ENCODE results near the gene GRK1. TPM values are rescaled to one million over a fixed set of nuclear protein-coding genes. Genes with fewer than 3 reads are reported as not detected.
A peak's percentile ranks its signal among the peaks of the same experiment; 100 is the strongest.

GRK1 gene
- total and polyA plus RNA-seq, 4 experiments from 2014 or later: not detected

GRCh38 chr13:113781571-113781970 lies 114.6 kb downstream of the GRK1 start:
- Mint-ChIP-seq H3K4me3 (no peak overlapping the region), H3K27ac (no peak overlapping the region), H3K9me3 (peaks cover 0 to 2% (median 0%) of the 10 kb centered on the region in 8 donors), H3K27me3 (peaks cover 21 to 25% of the 10 kb centered on the region in 2 donors), H3K36me3 (no peaks in the 10 kb centered on the region), H3K4me1 (no peaks in the 10 kb centered on the region)
- Histone ChIP-seq H3K9me3 (ENCODE audit: control insufficient read depth in 1 of 2, low read length in 2 of 2) (no peaks in the 10 kb centered on the region), H3K27ac (ENCODE audit: low read depth, low read length) (no peak overlapping the region), H3K27me3 (ENCODE audit: insufficient read depth, low read length) (peaks cover 4% of the 10 kb centered on the region), H3K36me3 (ENCODE audit: insufficient read depth, low read length) (no peaks in the 10 kb centered on the region), H3K4me1 (ENCODE audit: insufficient read depth, low read length) (no peaks in the 10 kb centered on the region), H3K4me3 (ENCODE audit: low read length in 2 of 2) (no peak overlapping the region)
- POLR2A ChIA-PET (ENCODE audit: partially characterized antibody): no interaction called here
- intact Hi-C loops (cut with micrococcal nuclease): no loop called here
- CTCF ChIA-PET (ENCODE audit: partially characterized antibody): no interaction called here
- no peak for DNase-seq

DNA sequence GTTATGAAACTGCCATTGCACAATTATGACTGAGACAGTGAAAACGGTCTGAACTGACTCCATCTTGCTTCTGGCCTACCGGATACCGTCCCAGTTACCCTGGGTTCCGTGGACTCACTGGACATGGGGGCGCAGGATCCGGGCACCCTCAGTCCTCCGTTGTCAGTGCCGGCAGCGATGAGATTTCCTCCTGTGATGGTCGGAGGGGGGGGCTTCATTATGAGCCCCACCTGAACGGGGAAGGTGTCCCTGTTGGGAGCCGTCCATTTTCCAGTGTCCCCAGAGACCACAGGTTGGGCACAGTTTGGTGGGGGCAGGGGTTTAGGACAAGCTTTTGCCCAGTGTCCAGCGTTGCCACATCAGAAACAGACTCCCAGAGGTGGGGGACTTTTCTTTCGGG lies 115.5 kb downstream of the GRK1 start:
- DNase-seq: no peak
- Histone ChIP-seq H3K4me1 (ENCODE audit: insufficient read depth, low read length) (no peaks in the 10 kb centered on the region), H3K27ac (ENCODE audit: low read depth, low read length) (no peak overlapping the region), H3K36me3 (ENCODE audit: insufficient read depth, low read length) (no peaks in the 10 kb centered on the region), H3K4me3 (ENCODE audit: low read length in 2 of 2) (no peak overlapping the region), H3K9me3 (ENCODE audit: control insufficient read depth in 1 of 2, low read length in 2 of 2) (no peaks in the 10 kb centered on the region), H3K27me3 (ENCODE audit: insufficient read depth, low read length) (no peaks in the 10 kb centered on the region)
- H3K36me3 Mint-ChIP-seq: no peaks in the 10 kb centered on the region
- intact Hi-C loops (cut with micrococcal nuclease): no loop called here
- H3K4me3 Mint-ChIP-seq: no peak overlapping the region
- ChIA-PET CTCF (ENCODE audit: partially characterized antibody) (no interaction called here), POLR2A (ENCODE audit: partially characterized antibody) (no interaction called here)
- no peak overlapping the region for H3K27ac Mint-ChIP-seq
- H3K27me3 Mint-ChIP-seq: peaks cover 20 to 22% of the 10 kb centered on the region in 2 donors
- no peaks in the 10 kb centered on the region for H3K4me1 Mint-ChIP-seq
- peaks cover 0 to 2% (median 0%) of the 10 kb centered on the region in 8 donors for H3K9me3 Mint-ChIP-seq

GRCh38 chr13:113783200-113783881 lies 116.3 kb downstream of the GRK1 start:
- CTCF ChIA-PET (ENCODE audit: partially characterized antibody): no interaction called here
- H3K36me3 Mint-ChIP-seq: no peaks in the 10 kb centered on the region
- intact Hi-C loops (cut with micrococcal nuclease): no loop called here
- DNase-seq: no peak
- Histone ChIP-seq H3K36me3 (ENCODE audit: insufficient read depth, low read length) (no peaks in the 10 kb centered on the region), H3K9me3 (ENCODE audit: control insufficient read depth in 1 of 2, low read length in 2 of 2) (no peaks in the 10 kb centered on the region), H3K4me1 (ENCODE audit: insufficient read depth, low read length) (no peaks in the 10 kb centered on the region), H3K27ac (ENCODE audit: low read depth, low read length) (no peak overlapping the region), H3K4me3 (ENCODE audit: low read length in 2 of 2) (no peak overlapping the region), H3K27me3 (ENCODE audit: insufficient read depth, low read length) (no peaks in the 10 kb centered on the region)
- H3K4me1 Mint-ChIP-seq: no peaks in the 10 kb centered on the region
- peaks cover 0 to 2% (median 0%) of the 10 kb centered on the region in 8 donors for H3K9me3 Mint-ChIP-seq
- H3K27me3 Mint-ChIP-seq: peaks cover 17 to 22% of the 10 kb centered on the region in 2 donors
- POLR2A ChIA-PET (ENCODE audit: partially characterized antibody): no interaction called here
- H3K4me3 Mint-ChIP-seq: no peak overlapping the region
- no peak overlapping the region for H3K27ac Mint-ChIP-seq

DNA sequence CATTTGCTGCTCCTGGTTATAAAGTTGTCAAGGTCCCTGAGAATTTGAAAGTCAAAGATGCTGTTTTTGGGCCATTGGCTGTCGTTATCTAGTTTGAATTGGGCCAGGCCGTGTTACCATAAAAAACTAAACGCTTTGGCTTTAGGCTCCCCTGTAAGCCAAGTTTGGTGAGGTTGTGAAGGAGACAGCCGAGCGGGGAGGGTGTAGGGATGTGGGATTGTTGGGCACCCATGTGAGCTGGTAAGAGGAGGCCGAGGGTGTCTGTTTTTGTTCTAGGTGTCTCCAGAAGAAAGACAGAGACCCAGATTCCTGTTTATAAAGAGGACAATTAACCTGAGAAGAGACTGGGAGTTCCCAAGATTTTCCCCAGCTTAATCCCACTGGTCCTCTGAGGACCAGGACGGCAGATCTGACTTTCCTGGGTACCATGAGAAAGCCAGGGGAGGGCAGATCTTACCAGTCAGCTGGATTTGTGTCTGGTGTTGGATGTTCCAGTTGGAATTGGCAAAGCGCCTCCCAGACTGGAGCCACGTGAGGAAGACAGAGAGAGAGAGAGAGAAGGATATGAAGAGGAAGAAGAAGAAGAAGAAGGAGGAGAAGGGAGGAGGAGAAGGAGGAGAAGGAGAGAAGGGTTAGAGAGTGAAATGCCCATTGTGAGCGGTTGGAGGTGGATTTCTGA lies 117.1 kb downstream of the GRK1 start:
- Mint-ChIP-seq H3K27me3 (peaks cover 14 to 16% of the 10 kb centered on the region in 2 donors), H3K9me3 (peaks cover 0 to 2% (median 0%) of the 10 kb centered on the region in 8 donors), H3K27ac (no peak overlapping the region), H3K4me1 (no peaks in the 10 kb centered on the region), H3K4me3 (no peak overlapping the region), H3K36me3 (no peaks in the 10 kb centered on the region)
- DNase-seq: no peak
- Histone ChIP-seq H3K4me3 (ENCODE audit: low read length in 2 of 2) (no peak overlapping the region), H3K27me3 (ENCODE audit: insufficient read depth, low read length) (no peaks in the 10 kb centered on the region), H3K27ac (ENCODE audit: low read depth, low read length) (no peak overlapping the region), H3K9me3 (ENCODE audit: control insufficient read depth in 1 of 2, low read length in 2 of 2) (no peaks in the 10 kb centered on the region), H3K4me1 (ENCODE audit: insufficient read depth, low read length) (no peaks in the 10 kb centered on the region), H3K36me3 (ENCODE audit: insufficient read depth, low read length) (no peaks in the 10 kb centered on the region)
- intact Hi-C loops (cut with micrococcal nuclease): no loop called here
- POLR2A ChIA-PET (ENCODE audit: partially characterized antibody): no interaction called here
- CTCF ChIA-PET (ENCODE audit: partially characterized antibody): no interaction called here

GRCh38 chr13:113784645-113785024 lies 117.6 kb downstream of the GRK1 start:
- Mint-ChIP-seq H3K27me3 (peaks cover 9 to 12% of the 10 kb centered on the region in 2 donors), H3K4me3 (no peak overlapping the region), H3K4me1 (no peaks in the 10 kb centered on the region), H3K36me3 (no peaks in the 10 kb centered on the region), H3K9me3 (peaks cover 0 to 2% (median 0%) of the 10 kb centered on the region in 8 donors), H3K27ac (peak overlapping the region in 1 of 7 donors; percentile 0)
- no peak for DNase-seq
- no peaks in the 10 kb centered on the region for H3K27me3 ChIP-seq (ENCODE audit: insufficient read depth, low read length)
- H3K4me3 ChIP-seq (ENCODE audit: low read length in 2 of 2): no peak overlapping the region
- H3K36me3 ChIP-seq (ENCODE audit: insufficient read depth, low read length): no peaks in the 10 kb centered on the region
- no peak overlapping the region for H3K27ac ChIP-seq (ENCODE audit: low read depth, low read length)
- intact Hi-C loops (cut with micrococcal nuclease): no loop called here
- no peaks in the 10 kb centered on the region for H3K9me3 ChIP-seq (ENCODE audit: control insufficient read depth in 1 of 2, low read length in 2 of 2)
- no peaks in the 10 kb centered on the region for H3K4me1 ChIP-seq (ENCODE audit: insufficient read depth, low read length)
- CTCF ChIA-PET (ENCODE audit: partially characterized antibody): no interaction called here
- POLR2A ChIA-PET (ENCODE audit: partially characterized antibody): no interaction called here

- intact Hi-C loops (cut with micrococcal nuclease): no loop called here
- Mint-ChIP-seq H3K27me3 (peaks cover 9 to 12% of the 10 kb centered on the region in 2 donors), H3K4me1 (no peaks in the 10 kb centered on the region), H3K27ac (no peak overlapping the region), H3K9me3 (peaks cover 0 to 2% (median 0%) of the 10 kb centered on the region in 8 donors), H3K36me3 (no peaks in the 10 kb centered on the region), H3K4me3 (no peak overlapping the region)
- Histone ChIP-seq H3K36me3 (ENCODE audit: insufficient read depth, low read length) (no peaks in the 10 kb centered on the region), H3K4me1 (ENCODE audit: insufficient read depth, low read length) (no peaks in the 10 kb centered on the region), H3K27me3 (ENCODE audit: insufficient read depth, low read length) (no peaks in the 10 kb centered on the region), H3K27ac (ENCODE audit: low read depth, low read length) (no peak overlapping the region), H3K4me3 (ENCODE audit: low read length in 2 of 2) (no peak overlapping the region), H3K9me3 (ENCODE audit: control insufficient read depth in 1 of 2, low read length in 2 of 2) (no peaks in the 10 kb centered on the region)
- CTCF ChIA-PET (ENCODE audit: partially characterized antibody): no interaction called here
- no peak for DNase-seq
- POLR2A ChIA-PET (ENCODE audit: partially characterized antibody): no interaction called here
These were observed 118.3 kb downstream of the GRK1 start for GRCh38 chr13:113785051-113786010.

- DNase-seq: peak in 2 of 5 donors; percentile 14 to 18
- Mint-ChIP-seq H3K9me3 (peaks cover 0 to 2% (median 0%) of the 10 kb centered on the region in 8 donors), H3K36me3 (no peaks in the 10 kb centered on the region)
These were observed 119.3 kb downstream of the GRK1 start for GRCh38 chr13:113786262-113786841.

More at GRCh38 chr13:113786262-113786841, 119.3 kb downstream of the GRK1 start:
- no peaks in the 10 kb centered on the region for H3K4me1 Mint-ChIP-seq
- no peak overlapping the region for H3K4me3 Mint-ChIP-seq
- H3K27me3 Mint-ChIP-seq: peaks cover 8 to 12% of the 10 kb centered on the region in 2 donors
- POLR2A ChIA-PET (ENCODE audit: partially characterized antibody): no interaction called here
- CTCF ChIA-PET (ENCODE audit: partially characterized antibody): no interaction called here
- no peak overlapping the region for H3K27ac ChIP-seq (ENCODE audit: low read depth, low read length)
- H3K36me3 ChIP-seq (ENCODE audit: insufficient read depth, low read length): no peaks in the 10 kb centered on the region
- H3K27ac Mint-ChIP-seq: no peak overlapping the region
- no peaks in the 10 kb centered on the region for H3K27me3 ChIP-seq (ENCODE audit: insufficient read depth, low read length)
- intact Hi-C loops (cut with micrococcal nuclease): no loop called here
- no peaks in the 10 kb centered on the region for H3K4me1 ChIP-seq (ENCODE audit: insufficient read depth, low read length)
- H3K9me3 ChIP-seq (ENCODE audit: control insufficient read depth in 1 of 2, low read length in 2 of 2): no peaks in the 10 kb centered on the region
- no peak overlapping the region for H3K4me3 ChIP-seq (ENCODE audit: low read length in 2 of 2)
